Activated T-cell treated with anti-CD3 and anti-CD28 coated beads for 1 hour (primary cell): ENCODE results near the gene SNHG17.
A peak's percentile ranks its signal among the peaks of the same experiment; 100 is the strongest.
"Not testable (repeated sequence)": the region's sequence is repeated elsewhere in the genome, so short reads cannot be mapped to it uniquely, and the experiment has no call there.

Source experiments
- DNase-seq: peaks from one replicate; pipeline ENCODE4 v3.0.0-alpha.2; 2020; ENCODE audit warnings: low read depth

Gene SNHG17

GRCh38 chr20:38447931-38448675 is 13.0 kb upstream of the SNHG17 start:
- no peak for DNase-seq

- no peak for DNase-seq
These were observed 12.1 kb upstream of the SNHG17 start for GRCh38 chr20:38447251-38447661.

- peak; percentile 92 for DNase-seq
These were observed 11.5 kb upstream of the SNHG17 start for GRCh38 chr20:38446441-38447209.

- no peak for DNase-seq
These were observed 10.8 kb upstream of the SNHG17 start for GRCh38 chr20:38445901-38446425.

GRCh38 chr20:38445381-38445796 is 10.3 kb upstream of the SNHG17 start:
- no peak for DNase-seq

GRCh38 chr20:38441916-38442315 is 6.8 kb upstream of the SNHG17 start:
- no peak for DNase-seq

- not testable (repeated sequence) for DNase-seq
These were observed 6.0 kb upstream of the SNHG17 start for GRCh38 chr20:38441110-38441509.

GRCh38 chr20:38437796-38438195 is 2.7 kb upstream of the SNHG17 start:
- no peak for DNase-seq

GRCh38 chr20:38435555-38435939 is 419 bp upstream of the SNHG17 start:
- no peak for DNase-seq

GRCh38 chr20:38434301-38434741 is 807 bp downstream of the SNHG17 start:
- DNase-seq: peak; percentile 11

- DNase-seq: no peak
These were observed 1.7 kb downstream of the SNHG17 start for GRCh38 chr20:38433304-38433972.

- DNase-seq: not testable (repeated sequence)
These were observed 2.3 kb downstream of the SNHG17 start for GRCh38 chr20:38432870-38433269.

GRCh38 chr20:38432292-38432691 is 2.8 kb downstream of the SNHG17 start:
- no peak for DNase-seq

- no peak for DNase-seq
These were observed 4.3 kb downstream of the SNHG17 start for GRCh38 chr20:38430679-38431325.

- DNase-seq: no peak
These were observed 5.8 kb downstream of the SNHG17 start for GRCh38 chr20:38429301-38429700.

- DNase-seq: no peak
These were observed 6.3 kb downstream of the SNHG17 start for GRCh38 chr20:38428800-38429199.

- DNase-seq: no peak
These were observed 7.5 kb downstream of the SNHG17 start for GRCh38 chr20:38427655-38428023.

GRCh38 chr20:38426006-38426897 is 8.9 kb downstream of the SNHG17 start:
- DNase-seq: no peak

GRCh38 chr20:38424401-38424800 is 10.7 kb downstream of the SNHG17 start:
- DNase-seq: no peak

GRCh38 chr20:38423541-38423940 is 11.6 kb downstream of the SNHG17 start:
- no peak for DNase-seq

GRCh38 chr20:38421915-38422314 is 13.2 kb downstream of the SNHG17 start:
- DNase-seq: no peak
